GM06990 (cell line): ENCODE results near the gene GABRG3.

ENCODE experiments used
- DNase-seq: peaks from one replicate; pipeline ENCODE4 v3.0.0-alpha.2; 2011; ENCODE audit not compliant: insufficient read length; ENCODE audit errors: extremely low read depth
- H3K27me3 ChIP-seq: replicated peaks from 2 replicates; pipeline ENCODE4 v1.6.0; 2011; ENCODE audit warnings: low read length; ENCODE audit not compliant: control insufficient read depth, insufficient read depth
- H3K36me3 ChIP-seq: 2 replicates; pipeline ENCODE4 v1.5.1; 2011; ENCODE audit warnings: low read length; ENCODE audit not compliant: control insufficient read depth, insufficient read depth
- H3K4me3 ChIP-seq: replicated peaks from 2 replicates; pipeline ENCODE4 v1.5.1; 2011; ENCODE audit warnings: low read depth, mild to moderate bottlenecking, control low read depth, low read length
- TF ChIP-seq, protein P1 (sequence below): IDR thresholded peaks from 2 replicates; pipeline ENCODE4 v1.5.1; 2011; ENCODE audit warnings: low read length, control low read depth, mild to moderate bottlenecking, inconsistent platforms; ENCODE audit not compliant: insufficient read depth, poor library complexity, severe bottlenecking

Gene GABRG3

DNA sequence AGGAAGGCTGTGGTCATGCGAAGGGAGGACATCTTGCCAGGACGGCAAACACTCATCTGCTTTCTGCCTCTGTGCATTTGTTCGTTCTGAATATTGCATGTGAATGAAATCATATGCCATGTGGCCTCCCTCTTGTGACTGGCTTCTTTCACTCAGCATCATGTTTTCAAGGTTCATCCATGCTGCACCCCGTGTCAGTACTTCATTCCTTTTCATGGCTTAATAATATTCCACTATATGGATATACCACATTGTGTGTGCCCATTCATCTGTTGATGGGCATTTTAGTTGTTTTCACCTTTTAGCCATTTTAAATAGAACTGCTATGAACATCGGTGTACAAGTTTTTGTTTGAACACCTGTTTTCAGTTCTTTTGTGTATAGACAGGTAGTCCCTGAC lies 118.7 kb downstream of the GABRG3 start:
- Histone ChIP-seq H3K4me3 (no peak overlapping the region), H3K27me3 (no peaks in the 10 kb centered on the region), H3K36me3 (no peaks in the 10 kb centered on the region)
- TF ChIP-seq, protein P1, sequence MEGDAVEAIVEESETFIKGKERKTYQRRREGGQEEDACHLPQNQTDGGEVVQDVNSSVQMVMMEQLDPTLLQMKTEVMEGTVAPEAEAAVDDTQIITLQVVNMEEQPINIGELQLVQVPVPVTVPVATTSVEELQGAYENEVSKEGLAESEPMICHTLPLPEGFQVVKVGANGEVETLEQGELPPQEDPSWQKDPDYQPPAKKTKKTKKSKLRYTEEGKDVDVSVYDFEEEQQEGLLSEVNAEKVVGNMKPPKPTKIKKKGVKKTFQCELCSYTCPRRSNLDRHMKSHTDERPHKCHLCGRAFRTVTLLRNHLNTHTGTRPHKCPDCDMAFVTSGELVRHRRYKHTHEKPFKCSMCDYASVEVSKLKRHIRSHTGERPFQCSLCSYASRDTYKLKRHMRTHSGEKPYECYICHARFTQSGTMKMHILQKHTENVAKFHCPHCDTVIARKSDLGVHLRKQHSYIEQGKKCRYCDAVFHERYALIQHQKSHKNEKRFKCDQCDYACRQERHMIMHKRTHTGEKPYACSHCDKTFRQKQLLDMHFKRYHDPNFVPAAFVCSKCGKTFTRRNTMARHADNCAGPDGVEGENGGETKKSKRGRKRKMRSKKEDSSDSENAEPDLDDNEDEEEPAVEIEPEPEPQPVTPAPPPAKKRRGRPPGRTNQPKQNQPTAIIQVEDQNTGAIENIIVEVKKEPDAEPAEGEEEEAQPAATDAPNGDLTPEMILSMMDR = no peak
- DNase-seq = no peak

DNA sequence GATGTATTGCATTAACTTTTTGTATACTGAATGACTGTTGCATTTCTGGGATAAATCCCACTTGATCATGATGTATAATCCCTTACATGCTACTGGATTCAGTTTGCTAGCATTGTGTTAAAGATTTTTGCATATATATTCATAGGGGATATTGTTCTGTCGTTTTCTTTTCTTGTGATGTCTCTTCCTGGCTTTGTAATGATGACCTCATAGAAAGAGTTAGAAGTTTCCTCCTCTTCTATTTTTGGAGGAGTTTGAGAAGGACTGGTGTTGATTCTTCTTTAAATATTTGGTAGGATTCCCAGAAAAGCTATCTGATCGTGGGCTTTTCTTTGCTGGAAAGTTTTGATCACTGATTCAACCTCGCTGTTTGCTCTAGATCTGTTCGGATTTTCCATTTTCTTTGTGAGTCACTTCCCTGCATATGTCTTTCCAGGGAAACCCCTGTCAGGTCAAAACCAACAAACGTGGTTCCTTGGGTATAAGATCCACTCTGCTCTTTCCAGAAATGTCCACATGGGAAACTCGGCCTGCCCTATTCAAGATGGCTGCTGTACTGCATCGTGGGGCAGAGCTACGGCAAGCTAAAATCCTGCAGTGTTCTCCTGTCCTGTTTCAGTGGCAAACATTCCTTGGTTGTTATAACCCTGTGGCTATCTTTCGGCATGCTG lies 120.4 kb downstream of the GABRG3 start:
- H3K36me3 ChIP-seq = no peaks in the 10 kb centered on the region
- no peak for DNase-seq
- H3K27me3 ChIP-seq = no peaks in the 10 kb centered on the region
- no peak overlapping the region for H3K4me3 ChIP-seq
- TF ChIP-seq, protein P1 = no peak

DNA sequence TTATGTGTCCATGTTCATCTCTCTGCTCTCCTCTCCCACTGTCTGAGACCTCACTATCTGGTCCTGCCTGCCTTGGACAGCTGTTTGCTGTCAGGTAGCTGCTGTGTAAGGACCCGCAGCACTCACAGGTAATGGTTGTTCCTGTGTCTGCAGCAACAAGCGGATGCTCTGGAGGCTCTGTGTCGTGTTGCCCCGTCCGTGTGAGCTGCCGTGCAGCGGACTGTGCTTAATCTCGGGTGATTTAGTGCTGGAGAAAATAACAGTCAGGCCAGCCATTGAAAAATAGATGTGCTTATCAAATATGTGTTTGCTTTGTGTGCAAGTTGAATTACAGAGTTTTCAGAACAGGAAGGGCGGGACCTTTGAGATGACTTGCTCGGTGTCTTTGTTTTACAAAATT lies 121.4 kb downstream of the GABRG3 start:
- Histone ChIP-seq H3K4me3 (no peak overlapping the region), H3K27me3 (no peaks in the 10 kb centered on the region), H3K36me3 (no peaks in the 10 kb centered on the region)
- TF ChIP-seq, protein P1 = no peak
- DNase-seq = no peak

DNA sequence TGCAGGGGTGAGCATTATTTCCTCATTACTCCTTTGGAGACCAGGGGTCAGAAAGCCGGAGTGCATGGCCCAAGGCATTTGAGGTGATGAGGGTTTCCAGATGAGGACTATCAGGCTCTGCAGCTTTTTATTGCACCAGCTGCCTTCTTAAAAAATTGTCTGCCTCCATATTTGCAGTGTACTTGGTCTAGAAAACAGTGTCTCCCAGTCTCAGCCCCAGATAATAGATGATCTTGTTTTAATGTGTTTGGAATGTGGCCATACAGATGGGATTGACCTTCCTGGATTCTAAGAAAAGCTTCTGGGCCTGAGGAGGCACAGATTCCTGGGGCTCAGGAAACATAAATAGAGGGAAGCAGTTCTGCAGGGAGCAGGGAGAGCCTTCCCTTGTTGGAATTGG lies 123.3 kb downstream of the GABRG3 start:
- no peaks in the 10 kb centered on the region for H3K36me3 ChIP-seq
- TF ChIP-seq, protein P1 = no peak
- no peak overlapping the region for H3K4me3 ChIP-seq
- no peak for DNase-seq
- no peaks in the 10 kb centered on the region for H3K27me3 ChIP-seq

DNA sequence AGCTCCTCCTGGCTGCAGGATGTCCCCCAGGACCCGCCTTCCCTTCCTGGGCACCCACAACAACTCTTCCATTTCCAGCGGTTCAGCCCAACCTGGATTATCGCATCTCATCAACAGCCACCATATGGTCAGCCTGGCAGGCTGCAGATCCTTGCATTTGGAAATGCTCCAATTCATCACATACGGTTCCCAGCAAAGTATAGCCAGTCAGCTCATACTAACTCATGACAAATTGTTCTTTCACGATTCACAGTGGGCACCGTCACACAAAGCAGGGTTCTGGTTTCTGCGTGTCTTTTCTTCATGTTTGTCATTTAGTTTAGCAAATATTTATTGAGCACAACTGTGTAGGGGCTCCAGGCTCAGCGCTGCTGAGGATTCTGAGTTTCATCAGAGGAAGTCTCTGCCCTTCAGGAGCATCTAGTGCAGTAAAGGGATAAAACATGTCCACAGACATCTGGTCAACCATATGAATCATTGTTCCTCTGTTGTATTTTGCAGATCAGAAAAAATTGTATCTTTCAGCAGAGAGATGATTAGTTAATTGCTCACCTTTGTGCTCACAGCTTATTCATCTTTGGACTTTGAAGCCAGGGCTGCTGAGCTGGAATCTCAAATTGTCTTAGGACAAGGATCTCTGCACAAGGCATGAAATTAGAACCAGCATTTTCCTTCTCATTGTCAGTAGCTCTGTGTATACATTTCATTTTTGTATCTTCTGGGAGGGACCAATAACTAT lies 125.1 kb downstream of the GABRG3 start:
- Histone ChIP-seq H3K36me3 (no peaks in the 10 kb centered on the region), H3K4me3 (no peak overlapping the region), H3K27me3 (no peaks in the 10 kb centered on the region)
- TF ChIP-seq, protein P1 = no peak
- DNase-seq = no peak
